Measurements from ENCODE around the gene FAM181A.

FAM181A gene

DNA sequence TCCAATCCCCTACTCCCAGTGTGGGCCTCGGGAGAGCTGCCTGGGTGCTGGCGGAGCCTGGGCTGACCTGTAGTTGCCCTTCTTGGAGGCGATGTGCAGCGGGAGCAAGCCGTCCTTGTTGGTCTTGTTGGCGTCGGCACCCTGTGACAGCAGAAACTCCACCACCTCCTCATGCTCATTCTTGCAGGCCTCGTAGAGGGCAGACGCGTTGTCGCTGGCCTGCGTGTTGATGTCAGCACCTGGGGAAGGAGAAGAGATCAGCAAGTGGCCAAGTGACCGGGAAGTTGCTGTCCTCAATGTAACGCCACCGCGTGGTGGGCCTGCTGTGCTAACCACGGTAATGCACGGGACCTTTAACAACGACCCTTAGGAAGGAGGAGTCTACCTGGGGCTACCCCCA lies 20.1 kb downstream of the FAM181A start:
- TF ChIP-seq, protein P1, sequence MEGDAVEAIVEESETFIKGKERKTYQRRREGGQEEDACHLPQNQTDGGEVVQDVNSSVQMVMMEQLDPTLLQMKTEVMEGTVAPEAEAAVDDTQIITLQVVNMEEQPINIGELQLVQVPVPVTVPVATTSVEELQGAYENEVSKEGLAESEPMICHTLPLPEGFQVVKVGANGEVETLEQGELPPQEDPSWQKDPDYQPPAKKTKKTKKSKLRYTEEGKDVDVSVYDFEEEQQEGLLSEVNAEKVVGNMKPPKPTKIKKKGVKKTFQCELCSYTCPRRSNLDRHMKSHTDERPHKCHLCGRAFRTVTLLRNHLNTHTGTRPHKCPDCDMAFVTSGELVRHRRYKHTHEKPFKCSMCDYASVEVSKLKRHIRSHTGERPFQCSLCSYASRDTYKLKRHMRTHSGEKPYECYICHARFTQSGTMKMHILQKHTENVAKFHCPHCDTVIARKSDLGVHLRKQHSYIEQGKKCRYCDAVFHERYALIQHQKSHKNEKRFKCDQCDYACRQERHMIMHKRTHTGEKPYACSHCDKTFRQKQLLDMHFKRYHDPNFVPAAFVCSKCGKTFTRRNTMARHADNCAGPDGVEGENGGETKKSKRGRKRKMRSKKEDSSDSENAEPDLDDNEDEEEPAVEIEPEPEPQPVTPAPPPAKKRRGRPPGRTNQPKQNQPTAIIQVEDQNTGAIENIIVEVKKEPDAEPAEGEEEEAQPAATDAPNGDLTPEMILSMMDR (IDR thresholded peaks at IDR 0.05), result no peak
- H3K4me1 ChIP-seq (ENCODE audit: control insufficient read depth in 1 of 2, insufficient read depth in 1 of 2, low read depth in 1 of 2, low read length in 1 of 2), result no peaks in the 10 kb centered on the region
- H3K27ac ChIP-seq, result no peak overlapping the region

DNA sequence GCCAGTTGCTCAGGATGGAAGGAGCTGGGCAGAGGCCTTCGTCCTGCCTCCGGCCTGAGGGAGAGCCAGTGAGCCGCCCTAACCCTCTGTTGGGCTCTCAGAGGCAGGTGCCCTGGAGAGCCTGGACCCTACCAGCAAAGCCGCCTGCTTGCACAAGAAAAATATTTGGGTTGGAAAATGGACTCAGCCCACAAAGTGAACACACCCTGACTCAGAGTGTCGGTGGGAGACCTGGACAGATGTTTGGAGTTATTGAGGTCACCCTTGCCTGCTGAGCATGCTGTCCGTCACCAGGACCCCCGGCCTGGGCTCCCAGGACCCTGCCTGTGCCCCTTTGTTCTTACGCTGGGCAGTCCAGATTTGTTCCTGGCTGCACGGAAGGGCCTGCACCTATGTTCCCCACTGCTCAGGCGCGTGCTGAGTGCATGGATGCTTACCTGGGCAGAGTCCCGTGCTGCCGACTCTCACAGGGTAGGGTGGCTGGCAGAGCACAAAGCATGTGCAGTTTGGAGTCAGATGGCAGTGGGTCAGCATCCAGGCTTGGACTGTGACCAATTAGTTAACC lies 22.4 kb downstream of the FAM181A start:
- TF ChIP-seq, protein P1 (IDR thresholded peaks at IDR 0.05), result no peak
- H3K36me3 ChIP-seq, result no peaks in the 10 kb centered on the region

More for the DNA sequence above, 20.1 kb downstream of the FAM181A start:
- no peaks in the 10 kb centered on the region for H3K36me3 ChIP-seq
- no peak overlapping the region for H3K4me3 ChIP-seq (ENCODE audit: low read depth in 1 of 2, low read length in 1 of 2)
- no peaks in the 10 kb centered on the region for H3K27me3 ChIP-seq
- no peaks in the 10 kb centered on the region for H3K9me3 ChIP-seq

DNA sequence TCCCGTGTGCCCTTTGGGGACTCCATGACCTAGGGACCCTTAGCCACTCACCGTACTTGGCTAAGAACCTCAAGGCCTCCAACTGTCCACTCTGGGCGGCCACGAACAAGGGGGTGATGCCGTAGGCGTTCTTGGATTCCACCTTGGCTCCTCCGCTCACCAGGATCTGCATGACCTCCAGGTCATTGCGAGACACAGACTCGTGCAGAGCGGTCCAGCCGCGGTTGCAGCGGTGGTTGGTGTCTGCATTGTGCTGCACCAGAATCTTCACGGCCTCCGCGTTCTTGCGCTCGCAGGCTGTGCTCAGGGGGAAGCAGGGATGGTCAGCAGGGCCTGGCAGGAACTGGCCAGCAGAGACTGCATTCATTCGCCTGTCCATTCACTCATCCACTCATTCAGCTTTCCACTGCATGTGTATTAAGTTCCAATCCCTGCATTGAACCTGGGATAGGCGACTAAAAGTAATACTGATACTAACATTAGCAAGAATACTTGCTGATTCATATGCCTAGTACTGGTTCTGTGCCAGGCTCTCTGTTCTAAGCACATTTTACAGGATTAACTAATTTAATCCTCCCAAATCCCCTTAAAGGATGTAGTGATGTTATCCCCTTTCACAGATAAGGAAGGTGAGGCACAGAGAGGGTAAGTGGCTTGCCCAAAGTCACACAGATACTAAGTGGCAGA lies 23.9 kb downstream of the FAM181A start:
- Histone ChIP-seq H3K27me3 (no peaks in the 10 kb centered on the region), H3K4me1 (ENCODE audit: control insufficient read depth in 1 of 2, insufficient read depth in 1 of 2, low read depth in 1 of 2, low read length in 1 of 2) (peaks cover 12 to 20% of the 10 kb centered on the region in 2 experiments)

More for the DNA sequence above, 22.4 kb downstream of the FAM181A start:
- no peaks in the 10 kb centered on the region for H3K27me3 ChIP-seq
- H3K27ac ChIP-seq, result no peak overlapping the region
- H3K4me3 ChIP-seq (ENCODE audit: low read depth in 1 of 2, low read length in 1 of 2), result no peak overlapping the region
- no peaks in the 10 kb centered on the region for H3K9me3 ChIP-seq
- peaks cover 1 to 5% of the 10 kb centered on the region in 2 experiments for H3K4me1 ChIP-seq (ENCODE audit: control insufficient read depth in 1 of 2, insufficient read depth in 1 of 2, low read depth in 1 of 2, low read length in 1 of 2)

DNA sequence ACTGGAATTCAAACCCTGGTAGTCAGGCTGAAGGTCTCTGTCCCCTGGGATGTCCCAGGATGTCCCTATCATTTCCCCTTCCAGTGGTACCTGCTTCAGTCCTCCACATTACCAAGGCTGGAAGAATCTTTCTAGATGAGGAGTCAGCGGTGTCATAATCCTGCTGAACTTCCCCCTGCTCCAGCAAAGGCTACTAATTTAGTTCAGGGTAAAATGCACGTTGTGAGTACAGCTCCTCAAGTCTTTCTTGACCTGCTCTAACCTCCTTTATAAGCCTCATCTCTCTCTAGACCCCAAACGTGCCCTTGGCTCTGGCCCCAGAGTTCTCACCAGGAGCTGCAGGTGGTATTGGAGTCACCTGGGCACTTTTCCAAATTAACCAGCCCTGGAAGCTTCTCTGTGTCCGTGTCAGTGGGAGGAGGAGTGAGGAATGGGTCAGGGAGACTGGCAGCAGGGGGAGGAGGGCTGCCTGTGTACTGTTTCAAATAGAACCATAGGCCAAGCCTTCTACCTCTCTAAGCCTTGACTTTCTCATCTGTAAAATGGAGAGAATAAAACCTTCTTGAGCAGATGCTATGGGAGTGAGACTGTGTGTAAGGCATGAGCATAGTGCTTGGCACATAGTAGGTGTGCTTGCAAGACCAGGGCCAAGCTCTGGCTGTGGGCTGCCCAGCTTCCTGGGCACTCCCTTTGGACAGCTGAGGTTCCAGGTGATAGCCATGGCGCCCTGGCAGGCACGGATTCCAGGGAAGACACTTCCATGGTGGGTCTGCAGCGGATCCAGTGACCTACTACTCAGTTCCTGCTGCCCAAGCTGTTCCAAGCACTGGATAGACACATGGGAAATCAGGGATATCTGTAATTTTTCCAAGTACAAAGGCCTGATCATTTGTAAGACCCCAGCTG lies 24.7 kb downstream of the FAM181A start:
- H3K4me1 ChIP-seq (ENCODE audit: control insufficient read depth in 1 of 2, insufficient read depth in 1 of 2, low read depth in 1 of 2, low read length in 1 of 2), result peaks cover 12 to 28% of the 10 kb centered on the region in 2 experiments
- TF ChIP-seq, protein P1 (IDR thresholded peaks at IDR 0.05), result no peak

More for the DNA sequence above, 23.9 kb downstream of the FAM181A start:
- TF ChIP-seq, protein P1 (IDR thresholded peaks at IDR 0.05), result no peak
- H3K4me3 ChIP-seq (ENCODE audit: low read depth in 1 of 2, low read length in 1 of 2), result no peak overlapping the region
- no peak overlapping the region for H3K27ac ChIP-seq
- H3K9me3 ChIP-seq, result no peaks in the 10 kb centered on the region
- no peaks in the 10 kb centered on the region for H3K36me3 ChIP-seq

DNA sequence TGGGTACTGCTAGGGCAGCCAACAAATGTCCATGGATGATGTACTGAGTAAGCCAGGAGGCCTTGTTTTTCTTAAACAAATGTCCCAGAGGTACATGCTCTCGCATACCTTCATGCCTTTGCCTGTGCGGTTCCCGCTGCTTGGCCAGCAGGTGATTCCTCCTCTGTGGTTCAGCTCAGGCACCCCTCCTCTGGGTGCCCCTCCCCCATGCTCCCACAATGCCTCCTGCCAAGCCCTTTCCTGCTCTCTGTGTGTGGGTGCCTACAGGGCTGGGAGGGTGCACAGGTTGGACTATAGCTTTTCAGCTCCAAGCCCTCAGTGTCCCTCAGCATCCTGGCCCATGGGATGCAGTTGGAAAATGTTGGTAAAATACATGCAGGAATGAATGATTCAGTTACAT lies 25.7 kb downstream of the FAM181A start:
- no peak overlapping the region for H3K27ac ChIP-seq
- H3K36me3 ChIP-seq, result no peaks in the 10 kb centered on the region
- H3K27me3 ChIP-seq, result no peaks in the 10 kb centered on the region
- no peaks in the 10 kb centered on the region for H3K9me3 ChIP-seq
- TF ChIP-seq, protein P1 (IDR thresholded peaks at IDR 0.05), result no peak
- peaks cover 12 to 28% of the 10 kb centered on the region in 2 experiments for H3K4me1 ChIP-seq (ENCODE audit: control insufficient read depth in 1 of 2, insufficient read depth in 1 of 2, low read depth in 1 of 2, low read length in 1 of 2)
- H3K4me3 ChIP-seq (ENCODE audit: low read depth in 1 of 2, low read length in 1 of 2), result no peak overlapping the region

More for the DNA sequence above, 24.7 kb downstream of the FAM181A start:
- H3K27me3 ChIP-seq, result no peaks in the 10 kb centered on the region
- no peaks in the 10 kb centered on the region for H3K9me3 ChIP-seq
- no peak overlapping the region for H3K27ac ChIP-seq
- no peak overlapping the region for H3K4me3 ChIP-seq (ENCODE audit: low read depth in 1 of 2, low read length in 1 of 2)
- no peaks in the 10 kb centered on the region for H3K36me3 ChIP-seq

Measured in neutrophil (primary cell).